Neural crest cell (in vitro differentiated cells): ENCODE results near the gene CADPS. TPM values are rescaled to one million over a fixed set of nuclear protein-coding genes. Genes with fewer than 3 reads are reported as not detected.

Experiments used
- DNase-seq: peaks from one replicate; pipeline ENCODE4 v3.0.0; 2021; ENCODE audit warnings: low read depth, mixed read lengths, low spot score
- H3K27ac Mint-ChIP-seq: one replicate; pipeline ENCODE4 v1.8.0; 2021; ENCODE audit warnings: mild to moderate bottlenecking, mixed read lengths; ENCODE audit not compliant: unreplicated experiment
- H3K27me3 Mint-ChIP-seq: 2 replicates; pipeline ENCODE4 v1.8.0; 2021; ENCODE audit warnings: low read depth, mild to moderate bottlenecking, mixed read lengths
- H3K36me3 Mint-ChIP-seq: 2 replicates; pipeline ENCODE4 v1.8.0; 2021; ENCODE audit warnings: low read depth, mild to moderate bottlenecking, mixed read lengths
- H3K4me1 Mint-ChIP-seq: 2 replicates; pipeline ENCODE4 v1.8.0; 2021; ENCODE audit warnings: mixed read lengths
- H3K4me3 Mint-ChIP-seq: one replicate; pipeline ENCODE4 v1.8.0; 2021; ENCODE audit warnings: mild to moderate bottlenecking, mixed read lengths
- H3K9me3 Mint-ChIP-seq: 2 replicates; pipeline ENCODE4 v1.8.0; 2021; ENCODE audit warnings: mixed read lengths
- total RNA-seq: library from RNA; stranded (reverse); gene quantifications from 2 replicates; pipeline ENCODE4 v1.2.1, GENCODE V29; 2021
- TF ChIP-seq, protein P1 (sequence below): fragments of 200-600 bp; sonication (generic); conservative IDR thresholded peaks from 2 replicates; pipeline ENCODE4 v1.5.0; 2021; ENCODE audit warnings: antibody characterized with exemption, mild to moderate bottlenecking

Gene CADPS
- total RNA-seq, 1 donor from 2014 or later, result 9.3 TPM

- no peak for DNase-seq
- TF ChIP-seq, protein P1, sequence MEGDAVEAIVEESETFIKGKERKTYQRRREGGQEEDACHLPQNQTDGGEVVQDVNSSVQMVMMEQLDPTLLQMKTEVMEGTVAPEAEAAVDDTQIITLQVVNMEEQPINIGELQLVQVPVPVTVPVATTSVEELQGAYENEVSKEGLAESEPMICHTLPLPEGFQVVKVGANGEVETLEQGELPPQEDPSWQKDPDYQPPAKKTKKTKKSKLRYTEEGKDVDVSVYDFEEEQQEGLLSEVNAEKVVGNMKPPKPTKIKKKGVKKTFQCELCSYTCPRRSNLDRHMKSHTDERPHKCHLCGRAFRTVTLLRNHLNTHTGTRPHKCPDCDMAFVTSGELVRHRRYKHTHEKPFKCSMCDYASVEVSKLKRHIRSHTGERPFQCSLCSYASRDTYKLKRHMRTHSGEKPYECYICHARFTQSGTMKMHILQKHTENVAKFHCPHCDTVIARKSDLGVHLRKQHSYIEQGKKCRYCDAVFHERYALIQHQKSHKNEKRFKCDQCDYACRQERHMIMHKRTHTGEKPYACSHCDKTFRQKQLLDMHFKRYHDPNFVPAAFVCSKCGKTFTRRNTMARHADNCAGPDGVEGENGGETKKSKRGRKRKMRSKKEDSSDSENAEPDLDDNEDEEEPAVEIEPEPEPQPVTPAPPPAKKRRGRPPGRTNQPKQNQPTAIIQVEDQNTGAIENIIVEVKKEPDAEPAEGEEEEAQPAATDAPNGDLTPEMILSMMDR, result no peak
- no peaks in the 10 kb centered on the region for H3K36me3 Mint-ChIP-seq
- H3K27me3 Mint-ChIP-seq, result peaks cover 6% of the 10 kb centered on the region
- H3K4me1 Mint-ChIP-seq, result peaks cover 11% of the 10 kb centered on the region
- peaks cover 2% of the 10 kb centered on the region for H3K9me3 Mint-ChIP-seq
- H3K4me3 Mint-ChIP-seq, result no peak overlapping the region
- no peak overlapping the region for H3K27ac Mint-ChIP-seq
These were observed 270.9 kb downstream of the CADPS start for GRCh38 chr3:62604298-62604697.

- TF ChIP-seq, protein P1, result no peak
- Mint-ChIP-seq H3K4me1 (peaks cover 11% of the 10 kb centered on the region), H3K9me3 (peaks cover 2% of the 10 kb centered on the region), H3K27ac (no peak overlapping the region), H3K4me3 (no peak overlapping the region), H3K27me3 (peaks cover 6% of the 10 kb centered on the region), H3K36me3 (no peaks in the 10 kb centered on the region)
- DNase-seq, result no peak
These were observed 272.2 kb downstream of the CADPS start for GRCh38 chr3:62602987-62603386.

GRCh38 chr3:62602129-62602770, 273.0 kb downstream of the CADPS start:
- Mint-ChIP-seq H3K36me3 (no peaks in the 10 kb centered on the region), H3K9me3 (peaks cover 2% of the 10 kb centered on the region), H3K27me3 (peaks cover 6% of the 10 kb centered on the region), H3K27ac (no peak overlapping the region), H3K4me3 (no peak overlapping the region), H3K4me1 (peaks cover 16% of the 10 kb centered on the region)
- no peak for DNase-seq
- TF ChIP-seq, protein P1, result no peak

- peaks cover 6% of the 10 kb centered on the region for H3K27me3 Mint-ChIP-seq
These were observed 273.8 kb downstream of the CADPS start for GRCh38 chr3:62601238-62602070.

GRCh38 chr3:62600033-62600432, 275.2 kb downstream of the CADPS start:
- Mint-ChIP-seq H3K27me3 (peaks cover 6% of the 10 kb centered on the region), H3K36me3 (no peaks in the 10 kb centered on the region), H3K4me3 (no peak overlapping the region), H3K4me1 (peaks cover 16% of the 10 kb centered on the region), H3K27ac (no peak overlapping the region), H3K9me3 (no peaks in the 10 kb centered on the region)
- TF ChIP-seq, protein P1, result no peak
- DNase-seq, result no peak

More at GRCh38 chr3:62601238-62602070, 273.8 kb downstream of the CADPS start:
- Mint-ChIP-seq H3K27ac (no peak overlapping the region), H3K4me3 (no peak overlapping the region), H3K9me3 (no peaks in the 10 kb centered on the region), H3K36me3 (no peaks in the 10 kb centered on the region), H3K4me1 (peaks cover 16% of the 10 kb centered on the region)
- TF ChIP-seq, protein P1, result no peak
- DNase-seq, result no peak
